Kidney tubule cell (primary cell): ENCODE measurements around the gene OR5M8.

Experiments
- DNase-seq: peaks from one replicate; pipeline ENCODE4 v3.0.0-alpha.2; 2018; ENCODE audit warnings: low spot score

The OR5M8 gene

GRCh38 chr11:56491270-56491669, at the start of gene OR5M8:
Gene OR5M8 (minus strand): TSS chr11:56491370. CDS start chr11:56491370, 0 bp downstream.
- DNase-seq, result no peak

- DNase-seq, result no peak
Observed at GRCh38 chr11:56533054-56533740, 42.0 kb upstream of the OR5M8 start.

GRCh38 chr11:56531856-56532255, 40.7 kb upstream of the OR5M8 start:
- DNase-seq, result no peak

- DNase-seq, result no peak
Observed at GRCh38 chr11:56522008-56522407, 30.8 kb upstream of the OR5M8 start.

DNA sequence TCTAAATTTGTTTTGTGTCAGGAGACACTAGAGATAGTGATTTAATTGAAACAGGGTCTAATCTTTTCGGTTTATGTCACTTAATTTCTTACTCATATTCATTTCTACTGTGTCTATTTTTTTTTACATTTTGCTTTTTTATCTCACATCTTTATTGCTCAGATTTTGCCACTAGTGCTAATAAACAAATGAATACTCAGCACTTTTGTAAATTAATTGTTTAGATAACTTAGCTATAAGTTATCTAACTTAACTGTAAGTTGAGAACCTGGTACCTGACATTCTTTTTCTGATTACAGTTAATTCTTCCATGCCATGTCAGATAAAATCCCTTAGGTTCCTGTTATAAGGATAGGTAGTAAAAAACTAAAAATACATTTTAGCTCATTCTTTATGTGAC, 22.1 kb upstream of the OR5M8 start:
- no peak for DNase-seq

GRCh38 chr11:56509439-56509838, 18.3 kb upstream of the OR5M8 start:
- DNase-seq, result no peak

DNA sequence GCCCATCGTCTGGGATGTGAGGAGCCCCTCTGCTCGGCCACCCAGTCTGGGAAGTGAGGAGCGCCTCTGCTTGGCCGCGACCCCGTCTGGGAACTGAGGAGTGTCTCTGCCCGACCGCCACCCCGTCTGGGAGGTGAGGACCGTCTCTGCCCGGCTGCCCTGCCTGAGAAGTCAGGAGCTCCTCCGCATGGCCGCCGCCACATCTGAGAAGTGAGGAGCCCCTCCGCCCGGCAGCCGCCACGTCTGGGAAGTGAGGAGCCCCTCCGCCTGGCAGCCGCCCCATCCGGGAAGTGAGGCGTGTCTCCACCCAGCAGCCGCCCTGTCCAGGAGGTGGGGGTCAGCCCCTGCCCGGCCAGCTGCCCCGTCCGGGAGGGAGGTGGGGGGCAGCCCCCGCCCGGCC, 5.8 kb upstream of the OR5M8 start:
- DNase-seq, result no peak

GRCh38 chr11:56495117-56495516, 3.9 kb upstream of the OR5M8 start:
- DNase-seq, result no peak

- DNase-seq, result no peak
Observed at GRCh38 chr11:56486801-56487200, 4.4 kb downstream of the OR5M8 start.

GRCh38 chr11:56474729-56475235, 16.4 kb downstream of the OR5M8 start:
- DNase-seq, result no peak

DNA sequence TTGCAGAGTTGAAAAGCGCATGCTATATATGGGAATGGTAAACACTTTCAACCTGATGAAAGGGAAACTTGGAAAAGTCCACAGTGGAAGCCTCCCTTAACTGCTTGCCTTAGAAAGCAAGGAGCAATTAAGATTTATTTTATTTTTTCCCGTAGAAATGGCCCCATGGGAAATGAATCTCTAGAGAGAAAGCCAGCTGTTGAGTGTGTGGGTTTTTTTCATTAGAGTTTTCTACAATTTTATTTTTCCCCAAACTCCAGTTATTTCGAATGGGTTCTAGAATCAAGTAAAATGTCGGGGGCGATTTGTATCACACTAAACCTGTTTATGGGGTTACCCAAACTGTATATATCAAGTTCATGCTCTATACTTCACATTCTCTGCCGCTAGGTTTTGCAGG, 17.9 kb downstream of the OR5M8 start, which contains the start of gene OR5M3:
OR5M3 (minus strand) TSS at position 101 of the 400 bp plus-strand sequence. CDS start 2,855 bp downstream, outside the sequence.
- no peak for DNase-seq

DNA sequence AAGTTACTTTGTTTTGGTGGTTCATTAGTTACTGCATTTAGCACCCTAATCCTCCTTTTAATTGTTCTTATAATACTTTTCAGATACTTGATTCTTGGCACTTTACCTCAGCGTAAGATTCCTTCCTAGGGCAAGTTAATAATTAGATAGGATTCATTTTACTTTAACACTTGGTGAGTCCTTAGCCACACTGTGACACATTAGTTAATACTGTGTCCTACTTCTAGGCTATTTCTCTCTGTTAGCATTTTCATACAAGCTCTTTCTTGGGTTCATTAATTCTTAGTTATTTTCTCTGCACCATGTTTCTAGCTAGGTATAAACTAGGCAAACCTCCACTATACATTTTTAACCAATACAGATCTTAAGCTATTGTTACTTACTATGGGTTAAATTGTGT, 34.1 kb downstream of the OR5M8 start:
- DNase-seq, result peak; percentile 72

GRCh38 chr11:56453521-56453920, 37.6 kb downstream of the OR5M8 start:
- no peak for DNase-seq
